Panc1 (cell line): ENCODE data around the gene CCDC174.

Source experiments
- CTCF ChIP-seq: fragments of 450-650 bp; IDR thresholded peaks from 2 replicates; pipeline ENCODE4 v1.5.1; 2017; ENCODE audit warnings: mild to moderate bottlenecking
- POLR2AphosphoS5 ChIP-seq: IDR thresholded peaks from 2 replicates; pipeline ENCODE4 v1.6.1; 2012; ENCODE audit warnings: mild to moderate bottlenecking, low read depth, low read length, moderate library complexity
- REST ChIP-seq, 2 experiments: IDR thresholded peaks; 2 replicates each; pipeline ENCODE4 v1.6.1; 2011 to 2012; ENCODE audit warnings: low read depth in 2 of 2, control low read depth in 1 of 2, low read length in 1 of 2, mild to moderate bottlenecking in 1 of 2, moderate library complexity in 1 of 2; ENCODE audit not compliant: insufficient read depth in 1 of 2
- SIN3A ChIP-seq: IDR thresholded peaks from 2 replicates; pipeline ENCODE4 v1.6.1; 2012; ENCODE audit warnings: low read depth, mild to moderate bottlenecking, low read length, moderate library complexity, borderline replicate concordance; ENCODE audit not compliant: insufficient read depth
- TCF7L2 ChIP-seq: IDR thresholded peaks from 2 replicates; pipeline ENCODE4 v1.6.1; 2011; ENCODE audit warnings: mild to moderate bottlenecking, low read depth, low read length, inconsistent platforms

GRCh38 chr3:14703791-14704190, 52.2 kb downstream of the CCDC174 start:
- no peak for TF ChIP-seq CTCF
- no peak for TF ChIP-seq POLR2AphosphoS5
- no peak for TF ChIP-seq REST (IDR thresholded peaks at IDR 0.05; ENCODE audit: insufficient read depth in 1 of 2, low read depth in 2 of 2, low read length in 1 of 2)
- no peak for TF ChIP-seq SIN3A
- TF ChIP-seq TCF7L2 = no peak
